B cell (primary cell): Measurements from ENCODE around the gene PLAGL2.

Source experiments
- CTCF ChIP-seq: fragments of 200-600 bp; IDR thresholded peaks from one replicate; pipeline ENCODE4 v1.8.0; 2022; ENCODE audit warnings: antibody characterized with exemption, mild to moderate bottlenecking
- EZH2 ChIP-seq: IDR thresholded peaks from 2 replicates; pipeline ENCODE4 v1.6.1; 2012; ENCODE audit warnings: borderline replicate concordance, low read depth, mild to moderate bottlenecking, moderate library complexity, low read length; ENCODE audit not compliant: insufficient read depth, poor library complexity, severe bottlenecking

- no peak for TF ChIP-seq EZH2
- TF ChIP-seq CTCF, result no peak
Observed at GRCh38 chr20:32209850-32210605, 2.5 kb upstream of the PLAGL2 start.
